Fibroblast of lung (primary cell): ENCODE results near the gene PDS5B. TPM values are rescaled to one million over a fixed set of nuclear protein-coding genes. Genes with fewer than 3 reads are reported as not detected.

ENCODE experiments used
- DNase-seq, 2 donors: peaks; one replicate each; pipeline versions ENCODE4 v3.0.0 to v3.0.0-alpha.2; 2010; ENCODE audit warnings: low read depth in 2 of 2
- H2AFZ ChIP-seq: 2 replicates; pipeline ENCODE4 v1.5.1; 2012; ENCODE audit warnings: low read length, control low read depth, inconsistent platforms
- H3K27ac ChIP-seq: 2 replicates; pipeline ENCODE4 v1.5.1; 2011; ENCODE audit warnings: low read length, control low read depth; ENCODE audit not compliant: insufficient read depth
- H3K27me3 ChIP-seq: 2 replicates; pipeline ENCODE4 v1.5.1; 2011; ENCODE audit warnings: mild to moderate bottlenecking, low read length; ENCODE audit not compliant: control insufficient read depth, insufficient read depth
- H3K36me3 ChIP-seq: 2 replicates; pipeline ENCODE4 v1.5.1; 2011; ENCODE audit warnings: low read length; ENCODE audit not compliant: control insufficient read depth, insufficient read depth
- H3K4me1 ChIP-seq: 2 replicates; pipeline ENCODE4 v1.5.1; 2011; ENCODE audit warnings: low read length; ENCODE audit not compliant: control insufficient read depth, insufficient read depth; ENCODE audit errors: extremely low read depth
- H3K4me2 ChIP-seq: 2 replicates; pipeline ENCODE4 v1.5.1; 2011; ENCODE audit warnings: low read length, control low read depth; ENCODE audit not compliant: insufficient read depth; ENCODE audit errors: extremely low read depth
- H3K4me3 ChIP-seq, 4 experiments: fragments of 200-600 bp in 1 of 4; sonication (generic) in 1 of 4; replicated peaks in 1 of 4; 2 replicates each; pipeline ENCODE4 v1.5.1; 2011 to 2016; ENCODE audit warnings: low read length in 4 of 4, low read depth in 3 of 4, mild to moderate bottlenecking in 3 of 4, control low read depth in 2 of 4, inconsistent platforms in 1 of 4, mixed read lengths in 1 of 4; ENCODE audit not compliant: insufficient read depth in 1 of 4; ENCODE audit errors: control extremely low read depth in 1 of 4
- H3K79me2 ChIP-seq: 2 replicates; pipeline ENCODE4 v1.5.1; 2012; ENCODE audit warnings: mild to moderate bottlenecking, low read length, inconsistent platforms; ENCODE audit not compliant: control insufficient read depth, insufficient read depth
- H3K9ac ChIP-seq: 2 replicates; pipeline ENCODE4 v1.5.1; 2011; ENCODE audit warnings: mild to moderate bottlenecking, low read length, control low read depth; ENCODE audit not compliant: insufficient read depth
- H3K9me3 ChIP-seq: 2 replicates; pipeline ENCODE4 v1.5.1; 2012; ENCODE audit warnings: low read depth, low read length; ENCODE audit not compliant: control insufficient read depth, insufficient read depth
- H4K20me1 ChIP-seq: 2 replicates; pipeline ENCODE4 v1.5.1; 2011; ENCODE audit warnings: low read length; ENCODE audit not compliant: control insufficient read depth, insufficient read depth; ENCODE audit errors: extremely low read depth
- CTCF ChIP-seq, 2 donors: IDR thresholded peaks in 1 of 2; conservative IDR thresholded peaks in 1 of 2; 1 replicate in 1 of 2; 2 replicates in 1 of 2; pipeline ENCODE4 v1.5.1; 2011 to 2012; ENCODE audit warnings: low read length in 2 of 2, control low read depth in 1 of 2, inconsistent platforms in 1 of 2, low read depth in 1 of 2, mild to moderate bottlenecking in 1 of 2
- EZH2 ChIP-seq: IDR thresholded peaks from 2 replicates; pipeline ENCODE4 v1.5.1; 2012; ENCODE audit warnings: low read length, control low read depth, mild to moderate bottlenecking; ENCODE audit errors: missing control alignments
- polyA plus RNA-seq, 2 donors: library from polyadenylated mRNA; depleted of rRNA in 1 of 2; stranded (reverse) in 1 of 2; unstranded in 1 of 2; fragments of >200 nt; gene quantifications; 2 replicates each; pipeline ENCODE4 v1.2.1, GENCODE V29; 2011 to 2012; ENCODE audit warnings: missing spikeins in 1 of 2
- total RNA-seq: library from RNA; depleted of rRNA; stranded (reverse); fragments of >200 nt; gene quantifications from 2 replicates; pipeline ENCODE4 v1.2.1, GENCODE V29; 2014

PDS5B gene
- total and polyA plus RNA-seq, 2 donors (not counting 1 experiment from before 2014, with no cell fraction given) = 18.6 to 25.6 TPM

DNA sequence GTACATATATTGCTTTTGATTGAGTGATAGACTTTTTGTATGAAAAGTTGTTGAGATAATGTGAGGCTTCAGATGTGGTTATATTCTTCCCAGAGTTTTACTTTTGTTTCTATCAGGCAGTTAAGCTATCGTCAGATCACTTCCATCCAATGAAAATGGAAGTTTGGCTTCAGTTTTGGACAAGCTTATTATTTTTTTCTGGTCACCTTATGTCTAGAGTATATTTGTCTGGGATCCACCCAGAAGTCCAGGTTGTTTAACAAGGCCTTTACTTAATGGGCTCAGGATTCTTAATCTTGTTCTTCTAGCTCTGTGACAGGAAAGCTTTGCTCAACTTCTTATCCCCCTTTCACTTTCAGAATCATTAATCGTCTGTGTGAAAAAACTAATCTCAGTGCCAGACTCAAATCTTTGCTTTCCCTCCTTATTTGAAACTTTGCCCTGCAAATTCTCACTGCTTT lies 150.9 kb downstream of the PDS5B start:
- H3K36me3 ChIP-seq = no peaks in the 10 kb centered on the region
- H3K4me1 ChIP-seq = no peaks in the 10 kb centered on the region
- H4K20me1 ChIP-seq = no peaks in the 10 kb centered on the region
- H3K27me3 ChIP-seq = no peaks in the 10 kb centered on the region
- no peaks in the 10 kb centered on the region for H3K79me2 ChIP-seq
- H3K27ac ChIP-seq = peak overlapping the region; percentile 74
- H3K4me3 ChIP-seq = peak overlapping the region; percentile 0 to 51 (median 26)
- H2AFZ ChIP-seq = no peak overlapping the region
- peak; percentile 23 to 30 for DNase-seq
- no peaks in the 10 kb centered on the region for H3K9me3 ChIP-seq
- peak overlapping the region; percentile 46 for H3K9ac ChIP-seq
- no peak for TF ChIP-seq EZH2
- TF ChIP-seq CTCF (conservative IDR thresholded peaks at IDR 0.05 in 1 of 2, IDR thresholded peaks at IDR 0.05 in 1 of 2; ENCODE audit: low read depth in 1 of 2, low read length in 2 of 2) = no peak
- peak overlapping the region; percentile 96 for H3K4me2 ChIP-seq

DNA sequence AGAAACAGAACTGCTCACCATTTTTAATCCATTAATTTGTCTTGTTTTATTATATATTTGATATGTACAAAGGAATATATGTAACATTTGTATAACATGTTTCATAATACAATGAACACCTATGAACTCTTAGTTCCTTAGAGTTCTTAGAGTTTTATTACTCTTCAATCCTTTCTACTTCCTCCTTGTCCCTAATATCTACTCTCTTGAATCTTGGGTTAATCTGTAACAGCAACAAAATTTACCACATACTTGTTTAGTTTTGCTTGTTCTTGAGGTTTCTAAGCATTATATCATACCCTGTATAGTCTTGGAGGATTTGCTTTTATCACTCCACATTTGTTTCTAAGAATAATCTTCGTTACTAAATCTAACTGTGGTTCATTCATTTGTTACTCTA lies 151.4 kb downstream of the PDS5B start:
- H4K20me1 ChIP-seq = no peaks in the 10 kb centered on the region
- peak overlapping the region; percentile 1 for H2AFZ ChIP-seq
- peak overlapping the region; percentile 74 for H3K27ac ChIP-seq
- peak overlapping the region; percentile 0 to 51 (median 26) for H3K4me3 ChIP-seq
- no peak for TF ChIP-seq EZH2
- no peak for TF ChIP-seq CTCF (conservative IDR thresholded peaks at IDR 0.05 in 1 of 2, IDR thresholded peaks at IDR 0.05 in 1 of 2; ENCODE audit: low read depth in 1 of 2, low read length in 2 of 2)
- peak overlapping the region; percentile 96 for H3K4me2 ChIP-seq
- no peaks in the 10 kb centered on the region for H3K27me3 ChIP-seq
- no peaks in the 10 kb centered on the region for H3K36me3 ChIP-seq
- peak in 1 of 2 donors; percentile 13 for DNase-seq
- no peaks in the 10 kb centered on the region for H3K79me2 ChIP-seq
- no peaks in the 10 kb centered on the region for H3K9me3 ChIP-seq
- H3K4me1 ChIP-seq = no peaks in the 10 kb centered on the region
- H3K9ac ChIP-seq = peak overlapping the region; percentile 46

DNA sequence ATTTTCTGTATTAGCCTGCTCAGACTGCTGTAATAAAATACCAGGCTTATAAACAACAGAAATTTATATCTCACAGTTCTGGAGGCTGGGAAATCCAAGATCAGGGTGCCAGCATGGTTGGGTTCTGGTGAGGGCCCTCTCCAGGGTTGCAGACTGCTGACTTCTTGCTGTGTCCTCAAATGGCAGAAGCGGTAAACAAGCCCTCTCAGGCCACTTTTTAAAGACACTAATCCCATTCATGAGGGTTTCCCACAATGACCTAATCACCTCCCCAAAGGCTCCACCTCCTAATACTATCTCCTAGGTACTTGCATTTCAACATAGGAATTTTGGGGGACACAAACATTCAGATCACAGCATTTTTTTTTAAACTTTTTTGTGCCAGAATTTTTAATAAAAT lies 159.3 kb downstream of the PDS5B start:
- no peak overlapping the region for H3K4me2 ChIP-seq
- TF ChIP-seq CTCF (conservative IDR thresholded peaks at IDR 0.05 in 1 of 2, IDR thresholded peaks at IDR 0.05 in 1 of 2; ENCODE audit: low read depth in 1 of 2, low read length in 2 of 2) (no peak), EZH2 (no peak)
- H2AFZ ChIP-seq = no peak overlapping the region
- H3K4me3 ChIP-seq = no peak overlapping the region
- no peaks in the 10 kb centered on the region for H3K9me3 ChIP-seq
- no peak overlapping the region for H3K27ac ChIP-seq
- no peaks in the 10 kb centered on the region for H3K27me3 ChIP-seq
- H3K79me2 ChIP-seq = no peaks in the 10 kb centered on the region
- DNase-seq = no peak
- no peaks in the 10 kb centered on the region for H3K36me3 ChIP-seq
- H3K9ac ChIP-seq = no peak overlapping the region
- H4K20me1 ChIP-seq = no peaks in the 10 kb centered on the region
- H3K4me1 ChIP-seq = no peaks in the 10 kb centered on the region
